SK-N-MC (cell line): ENCODE measurements around the gene HYOU1.
A peak's percentile ranks its signal among the peaks of the same experiment; 100 is the strongest.

Experiments
- DNase-seq: peaks from one replicate; pipeline ENCODE4 v3.0.0-alpha.2; 2011; ENCODE audit warnings: low read depth, low spot score
- H3K27ac ChIP-seq: fragments of 200-600 bp; sonication (generic); 2 replicates; pipeline ENCODE4 v1.5.1; 2016; ENCODE audit warnings: mixed run types
- H3K36me3 ChIP-seq: fragments of 200-600 bp; sonication (generic); 2 replicates; pipeline ENCODE4 v1.6.1; 2017; ENCODE audit warnings: antibody characterized with exemption, low read length, mixed read lengths; ENCODE audit not compliant: insufficient read depth
- H3K4me3 ChIP-seq: fragments of 200-600 bp; sonication (generic); 2 replicates; pipeline ENCODE4 v1.5.1; 2016
- H3K9ac ChIP-seq: fragments of 200-600 bp; sonication (generic); 2 replicates; pipeline ENCODE4 v1.8.0; 2017; ENCODE audit warnings: mixed run types, mixed read lengths; ENCODE audit not compliant: insufficient read length
- H3K9me3 ChIP-seq: fragments of 200-600 bp; sonication (generic); 2 replicates; pipeline ENCODE4 v1.6.1; 2017; ENCODE audit warnings: low read depth, mild to moderate bottlenecking, antibody characterized with exemption, low read length, moderate library complexity, mixed read lengths
- EZH2 ChIP-seq: fragments of 200-600 bp; sonication (generic); IDR thresholded peaks from one replicate; pipeline ENCODE4 v1.6.1; 2017; ENCODE audit warnings: antibody characterized with exemption
- FOXP2 ChIP-seq: optimal IDR thresholded peaks from 2 replicates; pipeline ENCODE3; 2011; ENCODE audit warnings: mild to moderate bottlenecking, moderate library complexity; ENCODE audit not compliant: insufficient read depth; ENCODE audit errors: extremely low read length, control extremely low read depth
- POLR2AphosphoS5 ChIP-seq: IDR thresholded peaks from 2 replicates; pipeline ENCODE4 v1.6.1; 2012; ENCODE audit warnings: mild to moderate bottlenecking, low read depth, low read length, borderline replicate concordance

HYOU1 gene

GRCh38 chr11:119015054-119015611 lies 41.9 kb downstream of the HYOU1 start:
- peak overlapping the region; percentile 49; the same call in 1 of the 2 replicates for H3K27ac ChIP-seq
- no peak overlapping the region for H3K4me3 ChIP-seq
- H3K9me3 ChIP-seq, result no peaks in the 10 kb centered on the region
- H3K9ac ChIP-seq, result no peak overlapping the region
- TF ChIP-seq EZH2, result no peak
- no peak for TF ChIP-seq FOXP2
- no peak; the same call in 1 of the 2 replicates for TF ChIP-seq POLR2AphosphoS5
- peaks cover 62% of the 10 kb centered on the region for H3K36me3 ChIP-seq
- DNase-seq, result no peak

DNA sequence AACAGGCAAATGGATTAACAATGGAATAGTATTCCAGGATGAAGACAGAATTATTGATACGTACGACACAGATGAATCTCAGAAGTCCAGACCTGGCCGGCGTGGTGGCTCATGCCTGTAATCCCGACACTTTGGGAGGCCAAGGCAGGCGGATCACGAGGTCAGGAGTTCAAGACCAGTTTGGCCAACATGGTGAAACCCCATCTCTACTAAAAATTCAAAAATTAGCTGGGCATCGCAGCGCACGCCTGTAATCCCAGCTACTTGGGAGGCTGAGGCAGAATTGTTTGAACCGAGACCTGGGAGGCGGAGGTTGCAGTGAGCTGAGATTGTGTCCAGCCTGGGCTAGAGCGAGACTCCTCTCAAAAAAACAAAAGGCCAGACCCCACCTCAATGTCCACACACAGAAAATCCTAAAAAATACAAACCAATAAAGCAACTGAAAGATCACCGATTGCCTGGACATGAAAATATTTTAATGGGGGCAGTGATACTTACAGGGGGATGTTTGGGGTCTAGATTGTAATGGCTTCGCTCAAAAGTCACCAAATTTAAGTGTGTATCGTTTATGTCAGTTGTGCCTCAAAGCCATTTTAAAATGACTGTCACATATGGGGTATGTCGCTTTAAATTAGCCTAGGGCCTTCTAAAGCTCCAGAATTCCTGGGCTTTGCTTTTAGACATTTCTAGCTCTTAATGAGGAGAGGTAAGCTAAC lies 42.6 kb downstream of the HYOU1 start:
- Histone ChIP-seq H3K27ac (peak overlapping the region; percentile 49; the same call in 1 of the 2 replicates), H3K36me3 (peaks cover 65% of the 10 kb centered on the region), H3K9me3 (no peaks in the 10 kb centered on the region), H3K4me3 (no peak overlapping the region), H3K9ac (no peak overlapping the region)
- TF ChIP-seq FOXP2, result no peak
- no peak; the same call in 1 of the 2 replicates for TF ChIP-seq POLR2AphosphoS5
- TF ChIP-seq EZH2, result no peak
- DNase-seq, result no peak

DNA sequence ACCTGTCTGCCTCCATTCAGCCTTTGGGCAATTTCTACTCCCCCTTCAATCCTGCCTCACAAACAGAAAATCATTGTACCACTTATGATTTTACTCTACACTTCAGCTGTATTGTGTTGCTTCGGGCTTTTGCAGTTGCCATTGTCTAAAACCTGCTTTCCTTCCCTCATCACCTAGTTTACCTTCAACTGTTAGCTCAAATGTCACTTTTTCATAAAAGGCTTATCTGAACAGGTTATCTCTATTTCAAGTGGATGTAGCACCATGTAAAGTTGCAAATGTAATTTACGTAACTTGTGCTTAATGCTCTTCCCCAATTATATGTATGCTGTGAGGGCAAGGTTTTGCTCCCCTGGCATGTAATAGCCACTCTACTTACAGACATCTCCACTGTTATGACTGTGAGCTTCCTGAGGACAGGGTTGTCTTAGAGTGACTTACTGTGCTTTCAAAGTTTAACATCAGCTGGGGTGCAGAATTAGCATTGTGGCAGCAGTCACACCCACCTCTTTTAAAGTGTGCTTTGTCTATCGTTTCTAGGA lies 44.3 kb downstream of the HYOU1 start:
- TF ChIP-seq EZH2 (no peak), POLR2AphosphoS5 (no peak), FOXP2 (no peak)
- Histone ChIP-seq H3K4me3 (no peak overlapping the region), H3K36me3 (peaks cover 65% of the 10 kb centered on the region), H3K27ac (peak overlapping the region; percentile 56), H3K9me3 (no peaks in the 10 kb centered on the region), H3K9ac (no peak overlapping the region)
- DNase-seq, result no peak

- Histone ChIP-seq H3K4me3 (no peak overlapping the region), H3K36me3 (peaks cover 64% of the 10 kb centered on the region), H3K27ac (no peak overlapping the region), H3K9me3 (no peaks in the 10 kb centered on the region), H3K9ac (no peak overlapping the region)
- TF ChIP-seq EZH2 (no peak), FOXP2 (no peak), POLR2AphosphoS5 (no peak)
- no peak for DNase-seq
These were observed 45.4 kb downstream of the HYOU1 start for GRCh38 chr11:119011476-119012053.

DNA sequence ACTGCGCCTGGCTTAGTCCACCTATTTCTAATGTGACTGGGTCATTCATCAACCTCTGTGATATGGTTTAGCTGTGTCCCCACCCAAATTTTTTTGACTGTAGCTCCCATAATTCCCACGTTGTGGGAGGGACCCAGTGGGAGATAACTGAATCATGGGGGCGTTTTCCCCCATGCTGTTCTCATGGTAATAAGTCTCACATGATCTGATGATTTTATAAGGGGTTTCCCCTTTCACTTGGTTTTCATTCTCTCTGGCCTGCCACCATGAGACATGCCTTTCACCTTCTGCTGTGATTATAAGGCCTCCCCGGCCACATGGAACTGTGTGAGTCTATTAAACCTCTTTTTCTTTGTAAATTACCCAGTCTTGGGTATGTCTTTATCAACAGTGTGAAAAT lies 50.3 kb downstream of the HYOU1 start:
- no peak overlapping the region for H3K9ac ChIP-seq
- no peak for DNase-seq
- no peaks in the 10 kb centered on the region for H3K9me3 ChIP-seq
- H3K36me3 ChIP-seq, result peaks cover 45% of the 10 kb centered on the region
- H3K27ac ChIP-seq, result no peak overlapping the region
- H3K4me3 ChIP-seq, result no peak overlapping the region
- no peak for TF ChIP-seq EZH2
- no peak for TF ChIP-seq FOXP2
- TF ChIP-seq POLR2AphosphoS5, result no peak

- H3K9ac ChIP-seq, result no peak overlapping the region
- no peaks in the 10 kb centered on the region for H3K9me3 ChIP-seq
- 0 out of 2 replicates have a peak overlapping the region, but pooled peaks have one; percentile 42 for H3K27ac ChIP-seq
- H3K4me3 ChIP-seq, result no peak overlapping the region
- TF ChIP-seq EZH2 (no peak), POLR2AphosphoS5 (no peak), FOXP2 (no peak)
- peaks cover 42% of the 10 kb centered on the region for H3K36me3 ChIP-seq
- DNase-seq, result no peak
These were observed 56.1 kb downstream of the HYOU1 start for GRCh38 chr11:119000906-119001305.

DNA sequence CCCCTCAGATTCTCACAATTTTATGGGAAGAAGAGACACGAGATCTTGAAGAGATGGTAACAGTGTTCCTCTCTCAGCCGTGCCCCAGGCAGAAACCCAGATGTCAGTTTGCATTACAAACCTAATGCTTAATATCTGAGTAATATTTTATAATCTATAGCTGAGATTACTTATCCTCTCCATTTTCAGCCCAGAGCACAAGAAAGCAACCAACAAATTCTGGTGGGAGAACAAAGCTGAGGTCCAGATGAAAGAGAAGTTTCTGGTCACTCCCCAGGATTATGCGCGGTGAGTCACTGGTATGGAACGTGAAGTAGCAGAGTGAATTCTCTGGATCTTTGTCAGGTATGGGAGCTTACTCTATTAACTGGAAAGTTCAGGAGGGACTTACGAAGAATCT lies 58.2 kb downstream of the HYOU1 start:
- H3K27ac ChIP-seq, result 0 out of 2 replicates have a peak overlapping the region, but pooled peaks have one; percentile 23
- TF ChIP-seq POLR2AphosphoS5 (no peak), EZH2 (no peak), FOXP2 (no peak)
- H3K36me3 ChIP-seq, result peaks cover 36% of the 10 kb centered on the region
- peak overlapping the region; percentile 87 for H3K9ac ChIP-seq
- DNase-seq, result no peak
- H3K9me3 ChIP-seq, result no peaks in the 10 kb centered on the region
- peak overlapping the region; percentile 97 for H3K4me3 ChIP-seq

DNA sequence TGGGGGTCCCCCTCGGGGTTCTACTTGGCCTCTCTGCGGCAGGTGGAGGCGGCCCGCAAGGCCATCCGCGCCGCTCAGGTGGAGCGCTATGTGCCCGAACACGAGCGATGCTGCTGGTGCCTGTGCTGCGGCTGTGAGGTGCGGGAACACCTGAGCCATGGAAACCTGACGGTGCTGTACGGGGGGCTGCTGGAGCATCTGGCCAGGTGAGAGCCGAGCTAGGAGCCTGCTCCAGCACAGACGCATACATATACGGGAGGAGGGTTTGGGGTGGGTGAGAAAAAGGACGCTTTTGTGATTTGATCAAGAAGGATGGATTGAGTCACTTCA lies 58.7 kb downstream of the HYOU1 start:
- Histone ChIP-seq H3K36me3 (peaks cover 34% of the 10 kb centered on the region), H3K9ac (peak overlapping the region; percentile 87), H3K4me3 (peak overlapping the region; percentile 97), H3K9me3 (no peaks in the 10 kb centered on the region), H3K27ac (no peak overlapping the region)
- TF ChIP-seq POLR2AphosphoS5 (no peak), FOXP2 (no peak), EZH2 (no peak)
- DNase-seq, result no peak
